ENCODE measurements around the gene LRRC38.

The LRRC38 gene

GRCh38 chr1:13512472-13512871, 1.3 kb downstream of the LRRC38 start:
- CTCF ChIA-PET, result interaction anchor here (0.6 kb wide), 1 partner anchor 49 kb away, joined by 7 read pairs; no protein-coding TSS in a partner anchor
- no peak for TF ChIP-seq CTCF (conservative IDR thresholded peaks at IDR 0.05; ENCODE audit: low read depth)
- POLR2A ChIA-PET (ENCODE audit: low non-redundant PET), result no interaction called here
- H3K27ac ChIP-seq, result no peak overlapping the region
- DNase-seq (ENCODE audit: low spot score), result no peak

- ChIA-PET CTCF (no interaction called here), POLR2A (ENCODE audit: low non-redundant PET) (no interaction called here)
- no peak for DNase-seq (ENCODE audit: low spot score)
- no peak overlapping the region for H3K27ac ChIP-seq
- TF ChIP-seq CTCF (conservative IDR thresholded peaks at IDR 0.05; ENCODE audit: low read depth), result no peak
Observed at GRCh38 chr1:13510499-13510898, 3.3 kb downstream of the LRRC38 start.

- CTCF ChIA-PET, result no interaction called here
- DNase-seq (ENCODE audit: low spot score), result no peak
- POLR2A ChIA-PET (ENCODE audit: low non-redundant PET), result no interaction called here
- no peak overlapping the region for H3K27ac ChIP-seq
- TF ChIP-seq CTCF (conservative IDR thresholded peaks at IDR 0.05; ENCODE audit: low read depth), result no peak
Observed at GRCh38 chr1:13507075-13507474, 6.7 kb downstream of the LRRC38 start.

GRCh38 chr1:13505020-13505419, 8.8 kb downstream of the LRRC38 start:
- H3K27ac ChIP-seq, result no peak overlapping the region
- no peak for TF ChIP-seq CTCF (conservative IDR thresholded peaks at IDR 0.05; ENCODE audit: low read depth)
- ChIA-PET CTCF (no interaction called here), POLR2A (ENCODE audit: low non-redundant PET) (no interaction called here)
- no peak for DNase-seq (ENCODE audit: low spot score)

GRCh38 chr1:13500806-13501205, 13.0 kb downstream of the LRRC38 start:
- CTCF ChIA-PET, result no interaction called here
- DNase-seq (ENCODE audit: low spot score), result no peak
- POLR2A ChIA-PET (ENCODE audit: low non-redundant PET), result no interaction called here
- no peak overlapping the region for H3K27ac ChIP-seq
- no peak for TF ChIP-seq CTCF (conservative IDR thresholded peaks at IDR 0.05; ENCODE audit: low read depth)

GRCh38 chr1:13499422-13499821, 14.4 kb downstream of the LRRC38 start:
- DNase-seq (ENCODE audit: low spot score), result no peak
- ChIA-PET CTCF (no interaction called here), POLR2A (ENCODE audit: low non-redundant PET) (no interaction called here)
- TF ChIP-seq CTCF (conservative IDR thresholded peaks at IDR 0.05; ENCODE audit: low read depth), result no peak
- no peak overlapping the region for H3K27ac ChIP-seq

GRCh38 chr1:13498553-13498952, 15.2 kb downstream of the LRRC38 start:
- no peak overlapping the region for H3K27ac ChIP-seq

More at GRCh38 chr1:13498553-13498952, 15.2 kb downstream of the LRRC38 start:
- no peak for TF ChIP-seq CTCF (conservative IDR thresholded peaks at IDR 0.05; ENCODE audit: low read depth)
- no peak for DNase-seq (ENCODE audit: low spot score)
- POLR2A ChIA-PET (ENCODE audit: low non-redundant PET), result no interaction called here
- CTCF ChIA-PET, result no interaction called here

Measured in RWPE1 (cell line).